Activated CD4-positive, alpha-beta T cell treated with anti-CD3 and anti-CD28 coated beads, Interleukin-2, amount 10 ng/mL, durations not matched to agents 24 days and 14 days (primary cell): ENCODE data around the gene TRPM2. TPM values are rescaled to one million over a fixed set of nuclear protein-coding genes. Genes with fewer than 3 reads are reported as not detected.

Source experiments
- DNase-seq: peaks from one replicate; pipeline ENCODE4 v3.0.0; 2022
- H3K27ac Mint-ChIP-seq: one replicate; pipeline ENCODE4 v1.8.0; 2022; ENCODE audit warnings: mild to moderate bottlenecking, mixed read lengths
- H3K27me3 Mint-ChIP-seq: one replicate; pipeline ENCODE4 v1.8.0; 2022; ENCODE audit warnings: mixed read lengths
- H3K36me3 Mint-ChIP-seq: one replicate; pipeline ENCODE4 v1.8.0; 2022; ENCODE audit warnings: low read depth, mild to moderate bottlenecking, mixed read lengths
- H3K4me1 Mint-ChIP-seq: one replicate; pipeline ENCODE4 v1.8.0; 2021; ENCODE audit warnings: mixed read lengths
- H3K4me3 Mint-ChIP-seq: one replicate; pipeline ENCODE4 v1.8.0; 2022; ENCODE audit warnings: mild to moderate bottlenecking, moderate library complexity, mixed read lengths
- H3K9me3 Mint-ChIP-seq: one replicate; pipeline ENCODE4 v1.8.0; 2021; ENCODE audit warnings: mixed read lengths
- intact Hi-C: fragments of 100-400 bp; cut with micrococcal nuclease; formaldehyde crosslinking; loops from one replicate; pipeline ENCODE4 v1.15.1; 2023
- total RNA-seq: library from RNA; stranded (reverse); gene quantifications from 2 replicates; pipeline ENCODE4 v1.2.3, GENCODE V29; 2022

The TRPM2 gene
- total RNA-seq, 1 donor from 2014 or later: 9.8 TPM

DNA sequence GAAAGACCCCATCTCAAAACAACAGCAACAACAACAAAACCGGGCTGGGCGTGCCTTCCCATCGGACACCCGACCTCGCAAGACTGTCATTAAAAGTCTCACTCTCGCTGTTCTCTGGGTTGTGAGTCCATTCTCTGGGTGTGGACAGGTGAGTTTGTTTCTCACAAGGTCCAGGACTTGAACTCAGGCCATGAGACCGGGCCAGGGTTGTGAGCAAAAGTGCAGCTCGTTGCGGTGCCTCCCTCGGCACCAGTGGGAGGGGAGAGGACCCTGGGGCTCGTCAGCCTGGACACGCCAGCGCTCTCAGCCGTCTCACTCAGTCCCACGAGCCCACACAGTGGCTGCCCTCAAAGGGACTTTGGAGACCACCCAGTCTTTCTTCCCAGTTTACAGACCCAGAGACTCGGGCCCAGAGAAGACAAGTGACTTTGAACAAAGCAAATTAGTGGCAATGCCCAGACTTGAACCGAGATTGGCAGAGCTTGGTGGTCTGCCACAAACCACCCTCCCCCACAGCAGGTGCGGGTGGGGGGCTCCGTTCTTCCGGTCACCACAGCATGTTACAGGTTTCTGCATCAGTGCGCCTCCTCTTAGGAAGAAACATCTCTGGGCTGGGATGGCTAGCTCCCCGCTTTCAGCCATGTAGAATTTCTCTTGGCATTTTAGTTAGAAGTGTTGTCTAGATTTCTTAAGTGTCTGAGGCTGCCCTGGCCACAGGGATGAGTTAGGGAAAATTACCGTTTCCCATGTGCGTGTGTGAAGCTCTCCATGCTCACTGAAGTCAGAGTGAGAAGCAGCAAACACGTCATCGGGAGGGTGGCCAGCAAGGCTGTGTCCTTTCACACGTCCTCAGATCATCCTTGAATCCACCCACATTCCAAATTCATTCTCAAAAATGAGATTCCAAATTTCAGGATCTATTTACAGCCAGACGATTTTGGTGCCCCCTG lies 130.1 kb downstream of the TRPM2 start:
- Mint-ChIP-seq H3K36me3 (no peaks in the 10 kb centered on the region), H3K27ac (no peak overlapping the region), H3K4me1 (peaks cover 7% of the 10 kb centered on the region), H3K27me3 (peaks cover 10% of the 10 kb centered on the region), H3K9me3 (no peaks in the 10 kb centered on the region), H3K4me3 (no peak overlapping the region)
- DNase-seq: no peak
- intact Hi-C loops: no loop called here

DNA sequence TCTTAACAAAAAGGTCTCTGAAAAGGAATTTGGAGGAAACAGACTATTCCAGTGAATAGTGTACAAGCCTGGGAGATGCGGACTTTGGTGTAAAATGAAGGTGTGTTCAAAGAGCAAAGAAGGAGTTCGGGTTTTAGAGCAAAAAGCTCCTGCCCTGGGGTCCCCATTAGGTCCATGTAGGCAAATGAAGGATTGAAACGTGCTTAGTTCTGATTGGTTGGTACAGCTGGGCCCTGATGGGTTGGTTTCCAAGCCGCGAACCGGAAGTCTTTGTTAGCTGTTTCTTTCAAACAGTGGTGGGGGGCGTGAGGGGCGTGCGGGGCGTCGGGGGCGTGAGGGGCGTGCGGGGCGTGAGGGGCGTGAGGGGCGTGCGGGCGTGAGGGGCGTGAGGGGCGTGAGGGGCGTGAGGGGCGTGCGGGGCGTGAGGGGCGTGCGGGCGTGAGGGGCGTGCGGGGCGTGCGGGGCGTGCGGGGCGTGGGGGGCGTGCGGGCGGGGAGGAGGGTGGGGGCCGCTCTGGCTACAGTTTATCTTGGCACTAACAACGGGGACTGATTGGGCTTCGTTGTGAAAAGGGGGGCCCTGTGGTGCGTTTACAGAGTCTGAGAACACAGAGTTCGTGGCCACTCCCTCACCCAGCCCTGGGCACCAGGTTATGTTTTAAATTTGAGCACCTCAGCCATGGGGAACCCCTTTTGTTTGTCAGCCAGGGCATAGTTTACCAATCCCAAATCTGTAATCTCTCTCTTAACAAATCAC lies 131.3 kb downstream of the TRPM2 start:
- H3K9me3 Mint-ChIP-seq: no peaks in the 10 kb centered on the region
- peaks cover 10% of the 10 kb centered on the region for H3K27me3 Mint-ChIP-seq
- H3K4me1 Mint-ChIP-seq: no peaks in the 10 kb centered on the region
- H3K4me3 Mint-ChIP-seq: no peak overlapping the region
- DNase-seq: no peak
- intact Hi-C loops: no loop called here
- H3K27ac Mint-ChIP-seq: no peak overlapping the region
- H3K36me3 Mint-ChIP-seq: no peaks in the 10 kb centered on the region

DNA sequence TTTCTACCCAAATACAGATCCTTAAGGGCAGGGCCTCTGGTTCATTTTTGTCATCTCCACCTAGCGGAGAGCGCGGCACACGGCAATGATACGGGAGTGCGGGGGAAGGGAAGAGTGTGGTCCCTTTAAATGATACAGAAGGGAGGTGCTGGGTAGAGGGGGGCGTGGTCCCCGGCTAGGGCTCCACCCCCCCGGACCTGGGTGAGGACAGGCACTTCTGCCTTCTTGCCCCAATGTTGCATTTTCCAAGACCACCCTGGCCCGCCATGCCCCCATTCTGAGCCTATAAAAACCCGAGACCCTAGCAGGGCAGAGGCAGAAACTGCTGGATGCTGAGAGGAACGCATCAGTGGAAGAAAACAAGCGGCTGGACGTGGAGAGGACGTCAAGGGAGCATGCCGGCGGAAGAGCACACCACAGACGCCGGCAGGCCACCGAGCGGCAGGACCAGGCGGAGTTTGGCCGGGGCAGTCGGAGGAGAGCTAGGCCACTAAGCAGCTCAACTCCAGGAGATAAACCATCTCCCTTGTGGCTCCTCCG lies 131.9 kb downstream of the TRPM2 start:
- peak overlapping the region; percentile 46 for H3K4me3 Mint-ChIP-seq
- H3K36me3 Mint-ChIP-seq: no peaks in the 10 kb centered on the region
- H3K9me3 Mint-ChIP-seq: peaks cover 4% of the 10 kb centered on the region
- peaks cover 10% of the 10 kb centered on the region for H3K27me3 Mint-ChIP-seq
- intact Hi-C loops: no loop called here
- peak; percentile 76 for DNase-seq
- no peak overlapping the region for H3K27ac Mint-ChIP-seq
- H3K4me1 Mint-ChIP-seq: peaks cover 2% of the 10 kb centered on the region

DNA sequence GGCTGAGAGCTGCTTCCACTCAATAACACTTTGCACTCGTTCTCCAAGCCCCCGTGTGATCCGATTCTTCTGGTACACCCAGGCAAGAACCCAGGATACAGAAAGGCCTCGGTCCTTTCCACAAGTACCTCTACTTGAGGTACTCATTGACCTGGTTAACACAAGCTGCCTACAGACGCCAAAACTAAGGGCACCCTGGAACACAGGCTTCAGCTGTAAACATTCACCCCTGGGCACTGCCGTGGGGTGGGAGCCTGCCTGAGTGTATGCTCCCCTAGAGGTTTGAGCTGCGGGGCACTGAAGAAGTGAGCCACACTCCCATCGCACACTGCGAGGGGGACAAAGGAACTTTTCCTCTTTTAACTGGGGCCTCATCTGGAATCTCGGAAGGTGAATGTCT lies 132.4 kb downstream of the TRPM2 start:
- peaks cover 10% of the 10 kb centered on the region for H3K27me3 Mint-ChIP-seq
- intact Hi-C loops: no loop called here
- peaks cover 4% of the 10 kb centered on the region for H3K9me3 Mint-ChIP-seq

DNA sequence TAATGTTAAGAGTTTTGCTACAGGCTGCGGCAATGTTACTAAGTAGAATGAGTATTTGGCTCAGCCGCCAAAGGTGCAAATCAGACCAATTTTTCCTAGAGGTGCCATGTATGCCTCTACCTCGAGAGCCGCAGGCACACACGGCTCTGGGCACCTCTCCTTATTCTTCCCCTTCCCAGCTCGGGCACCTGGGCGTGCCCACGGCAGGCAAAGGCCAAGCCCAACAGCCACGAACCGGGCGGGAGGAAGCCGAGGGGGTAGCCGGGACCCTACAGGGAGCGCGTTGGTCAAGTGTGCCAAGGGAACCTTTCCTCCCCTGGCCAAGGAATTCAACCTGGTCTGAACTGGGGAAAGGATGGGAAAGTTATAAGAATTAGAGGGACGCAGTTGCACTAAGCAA lies 132.9 kb downstream of the TRPM2 start:
- intact Hi-C loops: no loop called here
- peaks cover 4% of the 10 kb centered on the region for H3K9me3 Mint-ChIP-seq
- H3K4me1 Mint-ChIP-seq: peaks cover 2% of the 10 kb centered on the region
- no peak overlapping the region for H3K27ac Mint-ChIP-seq
- DNase-seq: no peak
- H3K4me3 Mint-ChIP-seq: no peak overlapping the region
- no peaks in the 10 kb centered on the region for H3K36me3 Mint-ChIP-seq
- peaks cover 10% of the 10 kb centered on the region for H3K27me3 Mint-ChIP-seq

More for the DNA sequence above, 132.4 kb downstream of the TRPM2 start:
- DNase-seq: no peak
- Mint-ChIP-seq H3K4me1 (peaks cover 2% of the 10 kb centered on the region), H3K36me3 (no peaks in the 10 kb centered on the region), H3K27ac (no peak overlapping the region), H3K4me3 (peak overlapping the region; percentile 46)

DNA sequence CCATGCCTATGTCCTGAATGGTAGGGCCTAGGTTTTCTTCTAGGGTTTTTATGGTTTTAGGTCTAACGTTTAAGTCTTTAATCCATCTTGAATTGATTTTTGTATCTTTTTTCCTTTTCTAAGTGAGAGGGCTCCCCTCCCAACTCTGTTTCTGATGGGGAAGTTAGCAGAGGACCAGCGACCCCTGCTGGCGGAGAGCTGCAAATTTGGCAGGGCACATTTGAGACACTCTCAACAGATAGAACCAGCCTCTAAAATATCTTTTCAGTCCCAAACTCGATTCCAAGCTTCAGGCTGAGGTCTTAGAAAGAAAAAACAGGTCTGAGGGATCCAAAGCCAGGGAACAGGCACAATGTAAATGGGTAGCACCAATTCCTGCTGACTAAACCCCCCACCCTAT lies 134.4 kb downstream of the TRPM2 start:
- peaks cover 2% of the 10 kb centered on the region for H3K4me1 Mint-ChIP-seq
- H3K27ac Mint-ChIP-seq: no peak overlapping the region
- peak; percentile 84 for DNase-seq
- no peak overlapping the region for H3K4me3 Mint-ChIP-seq
- peaks cover 2% of the 10 kb centered on the region for H3K36me3 Mint-ChIP-seq
- H3K9me3 Mint-ChIP-seq: peaks cover 15% of the 10 kb centered on the region
- intact Hi-C loops: no loop called here
- H3K27me3 Mint-ChIP-seq: peaks cover 10% of the 10 kb centered on the region

DNA sequence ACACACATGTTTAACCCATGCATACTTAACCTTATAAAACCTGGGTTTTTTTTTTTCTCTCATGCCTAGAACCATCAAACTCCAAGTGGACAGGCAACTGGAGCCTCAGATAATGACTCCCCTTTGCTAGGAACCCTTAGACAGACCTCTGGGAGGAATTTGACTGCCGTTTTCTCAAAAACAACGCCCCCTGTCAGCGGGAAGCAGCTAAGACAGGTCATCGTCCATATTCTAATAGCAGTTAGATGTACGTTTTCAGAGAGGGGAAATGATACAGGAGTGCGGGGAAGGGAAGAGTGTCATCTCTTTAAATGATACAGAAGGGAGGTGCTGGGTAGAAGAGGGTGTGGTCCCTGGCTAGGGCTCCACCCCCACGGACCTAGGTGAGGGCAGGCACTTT lies 136.5 kb downstream of the TRPM2 start:
- peaks cover 2% of the 10 kb centered on the region for H3K36me3 Mint-ChIP-seq
- peaks cover 2% of the 10 kb centered on the region for H3K4me1 Mint-ChIP-seq
- no peak overlapping the region for H3K27ac Mint-ChIP-seq
- H3K27me3 Mint-ChIP-seq: peaks cover 6% of the 10 kb centered on the region
- no peak overlapping the region for H3K4me3 Mint-ChIP-seq
- H3K9me3 Mint-ChIP-seq: peaks cover 20% of the 10 kb centered on the region
- intact Hi-C loops: no loop called here
- no peak for DNase-seq

DNA sequence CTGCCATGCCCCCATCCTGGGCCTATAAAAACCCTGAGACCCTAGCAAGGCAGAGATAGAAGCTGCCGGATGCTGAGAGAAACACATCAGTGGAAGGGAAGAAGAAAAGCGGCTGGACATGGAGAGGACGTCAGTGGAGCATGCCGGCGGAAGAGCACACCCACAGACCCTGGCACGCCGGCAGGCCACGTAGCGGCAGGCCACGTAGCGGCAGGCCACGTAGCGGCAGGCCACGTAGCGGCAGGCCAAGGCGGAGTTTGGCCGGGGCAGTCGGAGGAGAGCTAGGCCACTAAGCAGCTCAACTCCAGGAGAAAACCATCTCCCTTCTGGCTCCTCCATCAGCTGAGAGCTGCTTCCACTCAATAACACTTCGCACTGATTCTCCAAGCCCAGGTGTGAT lies 137.0 kb downstream of the TRPM2 start:
- no peak for DNase-seq
- peaks cover 5% of the 10 kb centered on the region for H3K27me3 Mint-ChIP-seq
- intact Hi-C loops: no loop called here
- peaks cover 20% of the 10 kb centered on the region for H3K9me3 Mint-ChIP-seq
- no peak overlapping the region for H3K4me3 Mint-ChIP-seq
- peaks cover 2% of the 10 kb centered on the region for H3K4me1 Mint-ChIP-seq
- peaks cover 2% of the 10 kb centered on the region for H3K36me3 Mint-ChIP-seq
- no peak overlapping the region for H3K27ac Mint-ChIP-seq

DNA sequence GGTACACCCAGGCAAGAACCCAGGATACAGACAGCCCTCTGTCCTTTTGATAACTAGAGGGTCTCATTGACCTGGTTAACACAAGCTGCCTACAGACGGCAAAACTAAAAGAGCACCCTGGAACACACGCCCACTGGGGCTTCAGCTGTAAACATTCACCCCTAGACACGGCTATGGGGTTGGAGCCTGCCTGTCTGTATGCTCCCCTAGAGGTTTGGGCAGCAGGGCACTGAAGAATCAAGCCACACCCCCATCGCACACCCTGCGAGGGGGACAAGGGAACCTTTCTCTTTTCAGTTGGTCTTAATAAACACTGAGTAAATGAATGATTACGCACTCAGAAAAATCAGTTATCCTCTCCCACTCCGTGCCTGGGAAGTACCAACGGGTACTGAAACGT lies 137.4 kb downstream of the TRPM2 start:
- Mint-ChIP-seq H3K4me1 (peaks cover 2% of the 10 kb centered on the region), H3K4me3 (no peak overlapping the region), H3K27me3 (peaks cover 7% of the 10 kb centered on the region), H3K27ac (no peak overlapping the region), H3K36me3 (peaks cover 2% of the 10 kb centered on the region), H3K9me3 (peaks cover 20% of the 10 kb centered on the region)
- intact Hi-C loops: no loop called here
- no peak for DNase-seq

Other genes starting within 250 kb of the TRPM2 start
- gene PWP2, start 246.2 kb upstream of the TRPM2 start, total RNA-seq: 10.0 and 16.5 TPM in 2 replicates
- gene GATD3, start 219.9 kb upstream of the TRPM2 start, total RNA-seq: 13.1 and 15.0 TPM in 2 replicates
- gene ICOSLG, start 112.7 kb upstream of the TRPM2 start, total RNA-seq: 7.6 and 8.3 TPM in 2 replicates
- gene DNMT3L, start 91.7 kb upstream of the TRPM2 start, total RNA-seq: not detected in 2 replicates
- 0.05 TPM in 1 of 2 replicates, not detected in the other for gene AIRE, start 67.7 kb upstream of the TRPM2 start, total RNA-seq
- 157 and 162 TPM in 2 replicates for gene PFKL, start 53.6 kb upstream of the TRPM2 start, total RNA-seq
- 15.1 and 18.5 TPM in 2 replicates for gene CFAP410, start 14.2 kb upstream of the TRPM2 start, total RNA-seq
- gene LRRC3, start 101.9 kb downstream of the TRPM2 start, total RNA-seq: 2.3 and 2.4 TPM in 2 replicates
- not detected in 2 replicates for gene KRTAP10-1, start 186.6 kb downstream of the TRPM2 start, total RNA-seq
- not detected in 2 replicates for gene KRTAP10-2, start 197.9 kb downstream of the TRPM2 start, total RNA-seq
- gene KRTAP10-3, start 205.2 kb downstream of the TRPM2 start, total RNA-seq: not detected in 2 replicates
- not detected in 2 replicates for gene KRTAP10-4, start 220.1 kb downstream of the TRPM2 start, total RNA-seq
- not detected in 2 replicates for gene KRTAP10-5, start 227.0 kb downstream of the TRPM2 start, total RNA-seq
- not detected in 2 replicates for gene KRTAP10-6, start 238.9 kb downstream of the TRPM2 start, total RNA-seq
- gene KRTAP10-7, start 247.0 kb downstream of the TRPM2 start, total RNA-seq: not detected in 2 replicates